ENCODE data around the gene NBEAL2.
A peak's percentile ranks its signal among the peaks of the same experiment; 100 is the strongest.

Gene NBEAL2

GRCh38 chr3:46978985-46979944 is at the start of gene NBEAL2:
TSS of gene NBEAL2 (plus strand) at chr3:46979666. CDS start at chr3:46979862, 196 bp downstream.
- Mint-ChIP-seq H3K4me3 (peak within 1 kb of the TSS; percentile 90 to 93), H3K4me1 (peaks cover 71% of the 10 kb centered on the region), H3K27ac (peak within 1 kb of the TSS; percentile 84 to 93), H3K9me3 (no peaks in the 10 kb centered on the region), H3K27me3 (no peaks in the 10 kb centered on the region)
- peak; percentile 91 to 96 for DNase-seq
- ATAC-seq, result peak; percentile 88

GRCh38 chr3:46930166-46930944 is 49.1 kb upstream of the NBEAL2 start:
- Mint-ChIP-seq H3K9me3 (peaks cover 0 to 12% of the 10 kb centered on the region in 2 donors), H3K27me3 (no peaks in the 10 kb centered on the region), H3K4me1 (peaks cover 94% of the 10 kb centered on the region), H3K27ac (peak overlapping the region in 1 of 2 donors; percentile 48), H3K4me3 (no peak overlapping the region)
- ATAC-seq, result no peak
- no peak for DNase-seq

- Mint-ChIP-seq H3K27me3 (no peaks in the 10 kb centered on the region), H3K4me3 (no peak overlapping the region), H3K9me3 (peaks cover 0 to 12% of the 10 kb centered on the region in 2 donors), H3K27ac (peak overlapping the region; percentile 19 to 77), H3K4me1 (peaks cover 94% of the 10 kb centered on the region)
- ATAC-seq (peak; percentile 6), DNase-seq (no peak)
Observed at GRCh38 chr3:46930945-46931403, 48.5 kb upstream of the NBEAL2 start.

GRCh38 chr3:46931631-46932331 is 47.7 kb upstream of the NBEAL2 start:
- H3K9me3 Mint-ChIP-seq, result peaks cover 0 to 12% of the 10 kb centered on the region in 2 donors
- DNase-seq, result no peak
- ATAC-seq, result peak; percentile 55
- H3K4me1 Mint-ChIP-seq, result peaks cover 94% of the 10 kb centered on the region
- H3K27ac Mint-ChIP-seq, result peak overlapping the region; percentile 88
- H3K27me3 Mint-ChIP-seq, result no peaks in the 10 kb centered on the region
- H3K4me3 Mint-ChIP-seq, result peak overlapping the region in 1 of 2 donors; percentile 36

- Mint-ChIP-seq H3K4me1 (peaks cover 89% of the 10 kb centered on the region), H3K4me3 (no peak overlapping the region), H3K27ac (peak overlapping the region; percentile 66 to 88), H3K27me3 (no peaks in the 10 kb centered on the region), H3K9me3 (peaks cover 0 to 12% of the 10 kb centered on the region in 2 donors)
- no peak for ATAC-seq
- DNase-seq, result no peak
Observed at GRCh38 chr3:46932455-46933225, 46.8 kb upstream of the NBEAL2 start.

- H3K4me3 Mint-ChIP-seq, result no peak overlapping the region
- ATAC-seq, result no peak
- H3K9me3 Mint-ChIP-seq, result peaks cover 0 to 12% of the 10 kb centered on the region in 2 donors
- peaks cover 86% of the 10 kb centered on the region for H3K4me1 Mint-ChIP-seq
- no peak for DNase-seq
- H3K27me3 Mint-ChIP-seq, result no peaks in the 10 kb centered on the region
- H3K27ac Mint-ChIP-seq, result peak overlapping the region in 1 of 2 donors; percentile 66
Observed at GRCh38 chr3:46933261-46933660, 46.2 kb upstream of the NBEAL2 start.

- Mint-ChIP-seq H3K9me3 (peaks cover 0 to 4% of the 10 kb centered on the region in 2 donors), H3K4me3 (no peak overlapping the region), H3K27ac (no peak overlapping the region), H3K4me1 (peaks cover 82% of the 10 kb centered on the region), H3K27me3 (no peaks in the 10 kb centered on the region)
- DNase-seq, result no peak
- no peak for ATAC-seq
Observed at GRCh38 chr3:46934072-46934471, 45.4 kb upstream of the NBEAL2 start.

GRCh38 chr3:46934498-46935167 is 44.8 kb upstream of the NBEAL2 start:
- DNase-seq (no peak), ATAC-seq (no peak)
- no peak overlapping the region for H3K27ac Mint-ChIP-seq
- no peak overlapping the region for H3K4me3 Mint-ChIP-seq
- H3K27me3 Mint-ChIP-seq, result no peaks in the 10 kb centered on the region
- peaks cover 82% of the 10 kb centered on the region for H3K4me1 Mint-ChIP-seq
- no peaks in the 10 kb centered on the region for H3K9me3 Mint-ChIP-seq

- Mint-ChIP-seq H3K9me3 (no peaks in the 10 kb centered on the region), H3K4me3 (no peak overlapping the region), H3K27me3 (no peaks in the 10 kb centered on the region), H3K4me1 (peaks cover 87% of the 10 kb centered on the region), H3K27ac (peak overlapping the region in 1 of 2 donors; percentile 82)
- ATAC-seq (no peak), DNase-seq (no peak)
Observed at GRCh38 chr3:46935168-46935858, 44.2 kb upstream of the NBEAL2 start.

GRCh38 chr3:46935989-46936558 is 43.4 kb upstream of the NBEAL2 start:
- DNase-seq (no peak), ATAC-seq (no peak)
- peaks cover 84% of the 10 kb centered on the region for H3K4me1 Mint-ChIP-seq
- no peaks in the 10 kb centered on the region for H3K9me3 Mint-ChIP-seq
- no peaks in the 10 kb centered on the region for H3K27me3 Mint-ChIP-seq
- H3K27ac Mint-ChIP-seq, result peak overlapping the region in 1 of 2 donors; percentile 82
- H3K4me3 Mint-ChIP-seq, result no peak overlapping the region

GRCh38 chr3:46936733-46937250 is 42.7 kb upstream of the NBEAL2 start:
- Mint-ChIP-seq H3K27ac (peak overlapping the region; percentile 45 to 57), H3K9me3 (no peaks in the 10 kb centered on the region), H3K4me3 (no peak overlapping the region), H3K4me1 (peaks cover 77% of the 10 kb centered on the region), H3K27me3 (no peaks in the 10 kb centered on the region)
- DNase-seq (no peak), ATAC-seq (no peak)

- no peak overlapping the region for H3K4me3 Mint-ChIP-seq
- ATAC-seq, result no peak
- H3K4me1 Mint-ChIP-seq, result peaks cover 75% of the 10 kb centered on the region
- DNase-seq, result no peak
- no peaks in the 10 kb centered on the region for H3K9me3 Mint-ChIP-seq
- H3K27me3 Mint-ChIP-seq, result no peaks in the 10 kb centered on the region
- peak overlapping the region in 1 of 2 donors; percentile 61 for H3K27ac Mint-ChIP-seq
Observed at GRCh38 chr3:46938118-46938517, 41.3 kb upstream of the NBEAL2 start.
